GM19395 (cell line): Measurements from ENCODE around the gene PTRHD1.
"Not testable (repeated sequence)": the region's sequence is repeated elsewhere in the genome, so short reads cannot be mapped to it uniquely, and the experiment has no call there.

ENCODE experiments used
- ATAC-seq: cut with Tn5 transposase; IDR thresholded peaks from one replicate; pipeline ENCODE4 v1.9.1; 2021; ENCODE audit warnings: mild to moderate bottlenecking, moderate library complexity; ENCODE audit not compliant: unreplicated experiment

The PTRHD1 gene

GRCh38 chr2:24813691-24814137 lies 20.5 kb upstream of the PTRHD1 start:
- no peak for ATAC-seq

DNA sequence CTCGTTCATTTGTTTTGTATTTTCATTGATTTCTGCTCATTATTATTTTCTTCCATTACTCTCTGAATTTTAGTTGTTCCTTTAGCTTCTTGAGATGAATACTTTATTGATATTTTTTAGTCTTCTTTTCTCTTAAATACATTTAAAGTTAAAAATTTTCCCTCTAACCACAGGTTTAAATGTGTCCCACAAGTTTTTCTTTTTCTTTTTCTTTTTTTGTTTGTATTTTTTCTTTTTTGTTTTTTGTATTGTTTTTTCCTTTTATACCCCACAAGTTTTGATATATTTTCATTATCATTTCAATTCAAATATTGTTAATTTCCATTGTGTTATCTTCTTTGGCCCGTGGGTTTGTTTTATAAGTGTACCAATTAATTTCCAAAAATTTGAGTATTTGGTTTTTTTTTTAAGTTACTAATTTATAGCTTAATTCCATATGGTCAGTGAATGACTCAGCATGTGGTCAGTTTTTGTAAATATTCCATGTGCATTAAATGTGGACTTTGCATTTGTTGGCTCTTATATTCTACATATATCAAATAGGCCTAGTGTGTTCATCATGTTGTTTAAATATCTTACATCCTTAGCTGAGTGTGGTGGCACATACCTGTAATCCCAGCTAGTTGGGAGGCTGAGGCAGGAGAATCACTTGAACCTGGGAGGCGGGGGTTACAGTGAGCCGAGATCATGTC lies 16.3 kb upstream of the PTRHD1 start:
- ATAC-seq: no peak

DNA sequence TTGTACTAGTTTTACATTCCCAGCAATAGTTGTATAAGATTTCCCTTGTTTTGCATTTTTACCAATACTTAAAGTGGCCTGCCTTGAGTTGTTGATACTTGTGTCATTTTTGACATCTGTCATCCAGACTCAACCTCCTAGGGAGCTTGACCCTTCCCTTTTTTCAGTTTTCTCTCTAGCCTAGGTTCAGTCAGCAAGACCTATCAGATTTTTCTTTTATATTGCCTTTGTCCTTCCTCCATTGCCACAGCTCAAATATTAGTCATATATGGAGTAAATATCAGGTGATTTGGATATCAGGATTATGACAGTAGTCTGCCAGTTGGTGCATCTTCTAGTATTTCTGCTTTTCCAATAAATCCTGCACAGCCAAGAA lies 13.5 kb upstream of the PTRHD1 start:
- ATAC-seq: no peak

GRCh38 chr2:24805811-24806660 lies 12.8 kb upstream of the PTRHD1 start:
- not testable (repeated sequence) for ATAC-seq

DNA sequence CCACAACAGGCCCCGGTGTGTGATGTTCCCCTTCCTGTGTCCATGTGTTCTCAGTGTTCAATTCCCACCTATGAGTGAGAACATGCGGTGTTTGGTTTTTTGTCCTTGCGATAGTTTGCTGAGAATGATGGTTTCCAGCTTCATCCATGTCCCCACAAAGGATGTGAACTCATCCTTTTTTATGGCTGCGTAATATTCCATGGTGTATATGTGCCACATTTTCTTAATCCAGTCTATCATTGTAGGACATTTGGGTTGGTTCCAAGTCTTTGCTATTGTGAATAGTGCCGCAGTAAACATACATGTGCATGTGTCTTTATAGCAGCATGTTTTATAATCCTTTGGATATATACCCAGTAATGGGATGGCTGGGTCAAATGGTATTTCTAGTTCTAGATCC lies 7.3 kb upstream of the PTRHD1 start:
- not testable (repeated sequence) for ATAC-seq

- ATAC-seq: no peak
These were observed 4.5 kb upstream of the PTRHD1 start for GRCh38 chr2:24797644-24798043.

DNA sequence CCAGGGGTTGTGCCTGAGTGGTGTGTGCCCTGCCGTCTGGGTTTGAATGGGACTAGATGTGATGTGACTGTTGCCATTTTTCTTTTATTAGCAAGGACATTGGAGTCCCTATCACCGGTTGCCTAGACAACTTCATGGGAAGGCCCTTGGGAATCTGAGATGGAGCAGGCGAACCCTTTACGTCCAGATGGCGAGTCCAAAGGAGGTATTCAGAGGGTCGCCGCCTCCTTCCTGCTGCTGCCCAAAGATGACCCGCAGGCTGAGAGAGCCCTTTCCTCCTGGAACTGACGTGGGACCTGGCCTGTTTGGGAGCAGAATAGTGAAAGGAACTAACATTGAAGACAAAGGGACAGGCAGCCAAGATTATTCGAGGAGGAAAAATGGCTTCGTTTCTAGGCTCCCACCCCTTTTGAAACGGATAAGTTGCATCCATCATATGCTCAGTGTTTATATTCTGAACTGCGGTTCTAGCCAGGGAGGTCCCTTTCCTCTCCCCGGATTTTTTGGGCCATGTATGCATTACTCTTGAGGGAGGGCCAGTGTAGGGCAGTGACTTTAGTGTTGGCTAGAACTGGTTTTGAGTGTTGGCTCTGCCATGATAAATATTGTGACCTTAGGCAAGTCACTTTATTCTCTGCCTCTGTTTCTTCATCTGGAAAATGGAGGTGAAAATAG lies 707 bp upstream of the PTRHD1 start:
- ATAC-seq: no peak

DNA sequence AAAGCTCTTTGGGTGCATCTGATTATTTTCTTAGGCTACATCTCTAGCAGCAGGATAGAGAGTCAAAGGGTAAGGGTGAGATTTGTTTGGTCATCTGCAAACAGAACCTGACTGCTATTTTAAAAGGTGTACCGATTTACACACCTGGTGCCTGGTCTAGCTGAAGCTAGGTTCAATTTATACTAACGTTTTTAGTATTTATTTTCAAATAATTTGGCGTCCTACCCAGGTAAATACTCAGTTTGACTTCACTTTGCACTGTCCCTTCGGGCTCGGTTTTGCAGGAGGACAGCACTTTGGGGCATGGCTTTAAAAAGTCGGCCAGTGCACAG lies 683 bp downstream of the PTRHD1 start:
- ATAC-seq: peak; percentile 37

GRCh38 chr2:24791452-24791851 lies 1.7 kb downstream of the PTRHD1 start:
- ATAC-seq: no peak

- ATAC-seq: no peak
These were observed 4.4 kb downstream of the PTRHD1 start for GRCh38 chr2:24788816-24789215.

- ATAC-seq: no peak
These were observed 5.7 kb downstream of the PTRHD1 start for GRCh38 chr2:24787532-24787931.

DNA sequence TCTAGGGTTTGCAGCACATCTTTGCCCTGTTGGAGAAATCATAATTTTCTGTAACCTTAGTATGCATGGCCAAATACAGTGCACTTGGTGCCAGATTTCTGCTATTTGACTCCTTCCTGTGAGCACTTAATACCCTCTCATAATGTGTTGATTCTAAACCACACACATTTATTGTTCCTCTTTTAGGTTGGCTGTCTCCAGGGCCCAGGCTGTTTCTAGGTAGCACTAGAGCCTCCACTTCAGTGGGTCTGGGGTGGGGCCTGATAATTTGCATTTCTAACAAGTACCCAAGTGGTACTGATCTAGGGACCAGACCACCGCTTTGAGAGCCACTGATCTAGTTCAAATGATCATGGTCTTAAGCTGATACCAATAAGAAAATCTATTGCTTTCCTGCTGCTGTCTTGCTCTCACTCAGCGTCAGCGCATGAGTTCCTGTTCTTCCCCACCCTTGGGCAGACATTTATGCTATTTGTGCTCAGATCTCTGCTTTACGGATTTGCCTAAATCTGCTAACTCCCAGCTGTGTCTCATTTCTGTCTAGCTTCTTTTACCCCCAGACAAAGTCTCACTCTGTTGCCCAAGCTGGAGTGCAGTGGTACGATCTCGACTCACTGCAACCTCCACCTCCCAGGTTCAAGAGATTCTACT lies 7.4 kb downstream of the PTRHD1 start:
- ATAC-seq: peak; percentile 92

GRCh38 chr2:24783641-24784040 lies 9.6 kb downstream of the PTRHD1 start:
- no peak for ATAC-seq

- no peak for ATAC-seq
These were observed 14.1 kb downstream of the PTRHD1 start for GRCh38 chr2:24779116-24779515.

- ATAC-seq: no peak
These were observed 18.8 kb downstream of the PTRHD1 start for GRCh38 chr2:24774373-24774772.

DNA sequence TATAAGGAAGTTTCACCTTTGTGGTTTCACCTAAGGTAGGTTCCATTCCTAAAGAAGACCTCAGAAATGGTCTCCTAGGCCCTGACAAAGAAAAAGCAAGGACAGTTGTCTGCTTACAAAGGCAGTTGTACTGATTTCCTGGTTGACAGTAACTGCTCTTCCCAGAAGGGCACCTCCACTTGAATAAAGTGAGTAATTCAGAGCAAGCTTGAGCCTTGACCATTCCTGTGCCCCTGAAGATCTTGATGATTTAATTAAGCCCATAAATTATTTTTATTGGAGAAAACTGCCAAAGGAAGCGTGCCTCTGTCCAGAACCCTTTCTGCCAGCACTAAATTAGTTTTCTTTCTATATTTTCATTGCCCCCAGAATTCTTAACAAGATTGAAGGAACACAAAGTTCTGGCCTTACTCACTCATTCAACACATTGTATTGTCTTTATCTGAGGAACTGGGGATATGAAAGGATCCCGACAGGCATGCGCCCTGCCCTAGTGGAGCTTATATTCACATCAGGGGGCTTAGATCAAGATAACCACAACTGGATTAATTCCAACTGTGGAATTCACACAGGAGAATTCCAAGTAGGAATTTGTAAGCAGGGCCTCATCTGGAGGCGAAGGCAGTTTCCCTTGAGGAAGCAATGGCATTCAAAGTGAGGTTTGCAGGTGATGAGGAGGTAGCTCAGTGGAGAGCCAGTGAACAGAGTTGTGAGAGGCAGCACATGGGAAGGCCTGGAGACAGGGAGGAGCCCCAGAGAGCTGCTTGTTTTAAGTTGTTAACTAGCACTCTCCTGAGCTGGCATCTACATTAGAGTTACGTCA lies 21.2 kb downstream of the PTRHD1 start:
- ATAC-seq: no peak

- no peak for ATAC-seq
These were observed 22.1 kb downstream of the PTRHD1 start for GRCh38 chr2:24771061-24771460.

DNA sequence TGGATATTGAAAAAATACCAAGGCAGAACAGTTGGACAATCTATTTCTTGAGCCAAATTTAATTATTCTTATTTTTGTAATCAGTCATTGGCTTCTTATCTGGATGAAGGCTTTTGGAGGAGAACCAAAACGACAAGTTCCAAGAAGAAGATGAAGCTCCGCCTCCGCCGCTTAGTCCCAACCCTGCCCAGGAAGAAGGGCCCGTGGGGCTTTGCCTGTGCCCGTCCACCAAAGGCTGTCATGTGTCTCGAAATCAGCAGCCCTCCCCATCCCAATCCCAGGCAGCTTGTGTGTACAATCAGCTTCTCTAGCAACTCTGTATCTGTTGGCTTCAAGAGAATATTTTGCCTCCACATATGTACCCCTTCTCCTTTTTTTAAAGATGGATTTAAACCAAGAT lies 24.6 kb downstream of the PTRHD1 start:
- no peak for ATAC-seq

DNA sequence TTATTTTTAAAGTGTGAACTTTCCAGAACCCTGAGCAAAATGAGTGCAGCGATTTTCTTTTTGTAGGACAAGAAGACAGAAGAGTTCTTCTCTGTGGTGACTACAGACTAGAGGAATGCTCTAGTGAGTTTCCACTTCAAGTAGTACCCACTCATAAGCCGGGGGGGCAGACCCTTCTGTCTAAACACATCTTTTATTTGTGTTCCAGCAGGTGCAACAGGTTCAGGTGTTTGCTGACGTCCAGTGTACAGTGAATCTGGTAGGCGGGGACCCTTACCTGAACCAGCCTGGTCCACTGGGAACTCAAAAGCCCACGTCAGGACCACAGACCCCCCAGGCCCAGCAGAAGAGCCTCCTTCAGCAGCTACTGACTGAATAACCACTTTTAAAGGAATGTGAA lies 25.2 kb downstream of the PTRHD1 start:
- no peak for ATAC-seq

GRCh38 chr2:24766609-24767008 lies 26.6 kb downstream of the PTRHD1 start:
- no peak for ATAC-seq

GRCh38 chr2:24763843-24764242 lies 29.3 kb downstream of the PTRHD1 start:
- ATAC-seq: no peak
